GM18867 (cell line): ENCODE measurements around the gene NXF3.
"Not testable (repeated sequence)": the region's sequence is repeated elsewhere in the genome, so short reads cannot be mapped to it uniquely, and the experiment has no call there.

Experiments used
- ATAC-seq: cut with Tn5 transposase; IDR thresholded peaks from one replicate; pipeline ENCODE4 v1.9.1; 2021; ENCODE audit warnings: mild to moderate bottlenecking, moderate library complexity; ENCODE audit not compliant: unreplicated experiment

Gene NXF3, protein sequence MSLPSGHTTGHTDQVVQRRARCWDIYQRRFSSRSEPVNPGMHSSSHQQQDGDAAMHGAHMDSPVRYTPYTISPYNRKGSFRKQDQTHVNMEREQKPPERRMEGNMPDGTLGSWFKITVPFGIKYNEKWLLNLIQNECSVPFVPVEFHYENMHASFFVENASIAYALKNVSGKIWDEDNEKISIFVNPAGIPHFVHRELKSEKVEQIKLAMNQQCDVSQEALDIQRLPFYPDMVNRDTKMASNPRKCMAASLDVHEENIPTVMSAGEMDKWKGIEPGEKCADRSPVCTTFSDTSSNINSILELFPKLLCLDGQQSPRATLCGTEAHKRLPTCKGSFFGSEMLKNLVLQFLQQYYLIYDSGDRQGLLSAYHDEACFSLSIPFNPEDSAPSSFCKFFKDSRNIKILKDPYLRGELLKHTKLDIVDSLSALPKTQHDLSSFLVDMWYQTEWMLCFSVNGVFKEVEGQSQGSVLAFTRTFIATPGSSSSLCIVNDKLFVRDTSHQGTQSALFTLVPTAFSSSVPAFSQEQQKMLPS

DNA sequence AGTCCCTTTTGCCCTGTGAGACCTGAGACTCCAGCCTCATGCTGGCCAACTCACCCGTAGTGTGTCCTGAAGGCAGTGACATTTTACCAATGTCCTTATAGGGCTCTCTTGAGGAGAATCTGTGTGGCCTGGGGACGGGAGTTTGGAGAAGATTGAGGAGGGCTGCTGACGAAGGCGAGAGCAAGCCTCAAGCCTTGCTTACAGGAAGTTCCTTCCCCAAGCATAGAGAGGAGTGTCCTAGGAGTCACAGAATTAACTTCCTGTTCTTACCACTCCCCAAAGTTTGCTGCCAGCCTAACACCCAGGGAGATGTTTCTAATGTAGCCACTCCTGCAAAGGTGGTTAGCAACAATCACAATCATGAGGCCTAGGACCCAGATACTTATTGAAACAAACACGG is at the start of gene NXF3:
Gene NXF3 (minus strand): TSS at position 202 of the 400 bp plus-strand sequence. CDS start 120 bp downstream, at position 82.
- no peak for ATAC-seq

GRCh38 chrX:103136528-103136927 is 43.6 kb upstream of the NXF3 start:
- not testable (repeated sequence) for ATAC-seq

GRCh38 chrX:103124284-103124683 is 31.3 kb upstream of the NXF3 start:
- ATAC-seq: no peak

DNA sequence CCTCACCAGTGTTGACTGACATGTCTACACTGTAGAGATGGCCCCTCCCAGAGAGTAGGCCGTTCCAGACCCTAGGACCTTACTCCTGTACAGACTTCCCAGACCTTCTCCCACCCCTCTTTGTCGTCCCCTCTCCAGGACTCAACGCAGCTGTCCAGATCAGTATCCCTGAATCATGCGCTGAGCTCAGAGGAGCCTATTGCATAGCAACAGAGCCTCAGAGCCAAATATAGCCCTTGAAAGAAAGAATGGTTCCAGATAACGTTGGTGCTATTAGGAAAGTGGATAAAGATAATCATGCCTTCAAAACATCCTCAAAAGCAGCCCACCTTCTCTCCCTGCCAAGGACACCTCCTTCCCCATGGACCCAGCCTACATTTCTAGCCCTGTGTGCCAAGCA is 27.8 kb upstream of the NXF3 start:
- ATAC-seq: no peak

DNA sequence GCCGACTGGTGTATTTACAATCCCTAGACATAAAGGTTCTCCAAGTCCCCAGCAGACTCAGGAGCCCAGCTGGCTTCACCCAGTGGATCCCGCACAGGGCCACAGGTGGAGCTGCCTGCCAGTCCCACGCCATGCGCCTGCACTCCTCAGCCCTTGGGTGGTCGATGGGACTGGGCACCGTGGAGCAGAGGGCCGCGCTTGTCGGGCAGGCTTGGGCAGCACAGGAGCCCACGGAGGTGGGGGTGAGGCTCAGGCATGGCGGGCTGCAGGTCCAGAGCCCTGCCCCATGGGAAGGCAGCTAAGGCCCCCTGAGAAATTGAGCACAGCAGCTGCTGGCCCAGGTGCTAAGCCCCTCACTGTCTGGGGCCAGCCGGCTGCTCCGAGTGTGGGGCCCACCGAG is 24.0 kb upstream of the NXF3 start:
- ATAC-seq: not testable (repeated sequence)

DNA sequence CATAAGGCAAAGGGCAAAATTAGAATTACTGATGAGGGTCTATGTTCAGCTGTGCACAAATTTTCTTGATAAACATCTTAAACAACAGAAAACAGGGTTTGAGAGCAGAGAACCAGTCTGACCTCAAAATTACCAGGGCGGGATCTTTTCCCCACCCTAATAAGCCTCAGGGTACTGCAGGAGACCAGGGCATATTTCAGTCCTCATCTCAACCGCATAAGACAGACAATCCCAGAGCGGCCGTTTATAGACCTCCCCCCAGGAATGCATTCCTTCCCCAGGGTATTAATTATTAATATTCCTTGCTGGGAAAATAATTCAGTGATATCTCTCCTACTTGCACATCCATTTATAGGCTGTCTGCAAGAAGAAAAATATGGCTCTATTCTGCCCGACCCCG is 16.6 kb upstream of the NXF3 start:
- not testable (repeated sequence) for ATAC-seq

GRCh38 chrX:103107836-103108235 is 14.9 kb upstream of the NXF3 start:
- no peak for ATAC-seq

GRCh38 chrX:103107227-103107737 is 14.3 kb upstream of the NXF3 start:
- not testable (repeated sequence) for ATAC-seq

- not testable (repeated sequence) for ATAC-seq
Measured at GRCh38 chrX:103104370-103104769, 11.4 kb upstream of the NXF3 start.

GRCh38 chrX:103103866-103104265 is 10.9 kb upstream of the NXF3 start:
- not testable (repeated sequence) for ATAC-seq

DNA sequence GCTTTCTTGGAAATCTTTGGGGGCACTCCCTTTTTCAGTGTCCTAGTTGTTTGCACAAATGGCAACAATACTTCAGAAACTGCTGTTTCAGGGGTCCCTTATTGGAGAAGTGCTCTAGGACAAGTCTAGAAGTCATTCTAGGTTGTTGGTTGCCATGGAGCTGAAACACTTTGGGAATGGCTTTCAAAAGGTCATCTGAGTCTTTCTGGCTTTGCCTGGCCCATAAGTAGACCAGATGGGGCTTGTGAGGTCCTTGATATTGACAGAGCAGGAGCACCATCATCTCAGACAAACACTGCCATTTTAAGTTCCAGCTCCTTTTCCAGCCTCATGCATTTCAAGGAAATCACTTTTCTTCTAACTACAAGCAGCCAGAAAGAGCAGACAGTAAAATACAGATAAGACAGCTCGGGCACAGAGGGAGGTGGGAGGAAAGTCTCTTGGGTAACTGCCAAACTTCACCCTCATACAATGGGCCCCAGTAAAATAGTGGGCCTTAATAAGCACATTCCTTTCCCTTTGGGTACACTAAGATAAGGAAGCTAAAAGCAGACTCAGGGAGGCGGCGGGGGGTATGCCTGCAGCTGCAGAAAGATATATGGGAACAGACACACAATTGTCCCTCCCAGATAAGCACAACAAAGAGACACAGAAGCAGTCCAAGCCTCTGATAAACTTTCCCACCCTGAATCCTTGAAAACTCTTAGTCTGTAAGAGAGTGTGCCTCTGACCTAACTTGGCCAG is 8.5 kb upstream of the NXF3 start:
- no peak for ATAC-seq

GRCh38 chrX:103100484-103100883 is 7.5 kb upstream of the NXF3 start:
- no peak for ATAC-seq

DNA sequence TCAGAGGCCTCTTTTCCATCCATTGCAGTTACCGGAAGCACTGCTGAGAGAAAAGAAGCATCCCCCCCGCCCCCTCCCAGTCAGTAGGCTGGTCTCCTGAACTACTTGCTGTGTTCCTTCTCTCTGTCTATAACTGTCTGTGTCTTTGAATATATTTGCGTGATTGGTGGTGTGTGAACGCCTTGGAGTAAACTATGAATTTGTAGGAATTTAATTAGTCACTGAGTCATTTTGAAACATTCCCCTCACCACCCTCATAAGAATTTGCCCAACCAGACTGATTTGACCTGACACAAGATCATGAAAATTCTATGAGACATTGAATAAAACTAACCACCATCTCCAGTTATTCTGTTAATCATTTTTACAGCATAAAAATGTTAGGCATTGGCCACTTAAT is 6.7 kb upstream of the NXF3 start:
- ATAC-seq: no peak

- no peak for ATAC-seq
Measured at GRCh38 chrX:103098488-103098887, 5.5 kb upstream of the NXF3 start.

- no peak for ATAC-seq
Measured at GRCh38 chrX:103081051-103081450, 11.9 kb downstream of the NXF3 start.

GRCh38 chrX:103073467-103073866 is 19.5 kb downstream of the NXF3 start:
- ATAC-seq: no peak

GRCh38 chrX:103066606-103067005 is 26.3 kb downstream of the NXF3 start:
- ATAC-seq: no peak

GRCh38 chrX:103063918-103064434 is 29.0 kb downstream of the NXF3 start, which contains the start of gene BEX1:
BEX1 (minus strand) TSS chrX:103064171; CDS start chrX:103063274, 897 bp downstream.
- ATAC-seq: no peak

DNA sequence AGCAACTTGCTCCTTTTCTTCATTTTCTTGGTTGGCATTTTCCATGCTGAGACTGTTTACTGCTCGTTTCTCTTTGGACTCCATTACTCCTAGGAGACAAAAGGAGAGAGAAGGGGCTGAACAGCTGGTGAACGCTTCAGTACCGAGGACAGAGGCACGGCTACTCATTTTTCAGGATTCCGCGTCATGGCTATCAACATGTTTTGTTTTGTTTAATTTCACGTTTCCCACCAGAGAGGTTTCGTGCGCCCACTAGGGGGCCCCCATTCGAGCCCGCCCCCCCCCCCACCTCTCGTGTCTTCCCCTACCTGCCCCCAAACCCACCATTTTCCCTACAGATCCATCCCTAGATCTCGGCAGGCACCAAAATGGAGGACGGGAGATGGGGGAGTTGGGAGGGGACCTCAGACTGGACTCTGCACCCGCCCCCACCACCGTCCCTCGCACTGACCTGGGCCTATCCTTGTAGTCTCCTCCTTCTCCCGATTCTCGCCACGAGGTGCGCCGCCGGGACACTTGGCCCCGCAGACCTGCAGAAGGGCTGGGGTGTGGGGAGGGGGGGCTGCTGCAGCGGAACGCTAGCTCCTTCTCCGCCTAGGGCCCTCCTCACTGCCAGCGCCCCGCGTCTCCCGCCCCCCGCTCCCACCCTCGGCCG is 29.6 kb downstream of the NXF3 start:
- ATAC-seq: no peak

GRCh38 chrX:103061486-103061885 is 31.5 kb downstream of the NXF3 start:
- ATAC-seq: no peak

- no peak for ATAC-seq
Measured at GRCh38 chrX:103056902-103057301, 36.0 kb downstream of the NXF3 start.
